GM10266 (cell line): ENCODE data around the gene C4BPB.

Experiments
- DNase-seq: peaks from one replicate; pipeline ENCODE4 v3.0.0; 2012; ENCODE audit errors: extremely low spot score
- CTCF ChIP-seq: IDR thresholded peaks from 2 replicates; pipeline ENCODE4 v1.5.1; 2012; ENCODE audit warnings: mild to moderate bottlenecking, low read depth; ENCODE audit not compliant: control insufficient read depth, insufficient read depth; ENCODE audit errors: missing control alignments

The C4BPB gene

DNA sequence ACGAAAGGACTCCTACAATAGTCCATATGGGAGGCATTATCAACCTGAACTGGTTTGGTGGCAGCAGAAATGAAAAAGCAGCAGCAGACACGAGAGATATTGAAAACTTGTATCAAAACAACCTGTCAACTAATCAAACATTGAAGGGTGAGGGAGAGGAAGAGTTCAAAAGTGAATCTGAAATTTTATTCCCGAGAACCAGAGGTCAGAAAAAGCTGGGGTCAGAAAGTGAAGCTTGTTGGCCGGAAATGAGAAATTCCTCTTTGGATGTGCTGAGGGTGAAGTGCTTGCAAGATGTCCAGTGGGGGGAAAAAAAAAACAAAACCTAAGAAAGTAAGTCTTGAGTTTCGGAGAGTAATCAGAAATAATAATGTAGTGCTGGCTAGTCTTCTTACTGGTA, 13.5 kb downstream of the C4BPB start:
- DNase-seq, result no peak
- TF ChIP-seq CTCF, result no peak

DNA sequence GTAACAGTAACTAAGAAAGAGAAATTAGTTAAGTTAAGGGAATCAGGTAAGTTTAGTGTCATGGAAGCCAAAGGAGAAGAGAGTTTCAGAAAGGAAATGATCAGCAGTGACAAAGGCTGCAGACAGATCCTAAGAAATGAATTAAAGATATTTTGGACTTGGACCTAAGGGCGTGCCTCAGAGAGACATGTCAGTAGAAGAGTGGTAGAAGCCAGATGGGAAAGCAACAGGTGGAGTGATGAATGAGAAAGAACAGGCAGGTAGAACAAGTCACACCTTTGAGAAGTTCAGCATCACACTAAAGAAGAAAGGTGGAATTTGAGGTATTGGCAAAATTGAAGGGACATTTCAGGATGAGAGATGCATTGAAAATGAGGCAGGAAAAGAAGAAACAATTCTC, 14.0 kb downstream of the C4BPB start:
- TF ChIP-seq CTCF, result no peak
- DNase-seq, result no peak

DNA sequence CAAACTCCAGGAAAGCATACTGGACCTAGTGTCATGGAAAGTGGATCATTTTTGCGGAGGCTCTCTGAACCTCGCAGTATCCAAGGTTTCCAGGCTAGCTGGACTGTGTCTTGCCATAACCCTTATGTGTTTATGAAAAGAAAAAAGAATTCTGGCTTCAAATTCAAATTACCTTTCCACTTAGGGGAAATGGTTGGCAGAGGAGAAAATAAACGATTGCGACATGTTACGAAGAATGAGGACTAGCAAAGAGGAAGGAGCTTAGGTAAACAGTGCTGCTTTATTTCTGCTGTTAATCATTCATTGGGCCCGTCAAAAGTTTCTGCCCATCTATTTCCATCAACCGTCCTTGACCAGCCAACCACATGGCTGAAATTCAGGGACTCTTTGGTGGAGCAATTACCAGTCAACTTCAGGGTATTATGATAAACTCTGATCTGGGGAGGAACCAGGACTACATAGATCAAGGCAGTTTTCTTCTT, 15.3 kb downstream of the C4BPB start, which contains the start of gene C4BPA:
TSS of gene C4BPA (plus strand) at position 342 of the 482 bp plus-strand sequence. CDS start 8,793 bp downstream, outside the sequence.
- no peak for TF ChIP-seq CTCF
- DNase-seq, result no peak

DNA sequence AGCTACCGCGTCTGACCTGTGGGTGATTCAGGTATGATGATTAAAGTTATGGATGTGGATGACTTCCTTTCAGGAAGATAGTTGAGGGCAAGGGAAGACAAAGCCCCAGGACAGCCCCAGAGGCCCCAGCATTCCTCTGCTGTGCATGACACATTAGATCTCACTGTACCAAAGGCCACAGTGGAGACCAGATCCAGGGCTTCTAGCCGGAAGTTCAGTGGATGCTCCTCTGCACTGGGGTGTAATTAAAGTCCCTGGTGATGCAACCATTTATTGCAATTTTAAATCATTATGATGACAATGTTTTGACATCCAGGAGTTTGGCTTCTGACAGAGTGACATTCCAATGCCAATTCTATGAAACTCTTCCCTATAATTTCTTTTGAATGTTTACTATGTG, 20.3 kb downstream of the C4BPB start:
- DNase-seq, result no peak
- no peak for TF ChIP-seq CTCF

- no peak for TF ChIP-seq CTCF
- DNase-seq, result no peak
Observed at GRCh38 chr1:207112616-207113296, 24.1 kb downstream of the C4BPB start.

- TF ChIP-seq CTCF, result no peak
- no peak for DNase-seq
Observed at GRCh38 chr1:207115269-207115668, 26.6 kb downstream of the C4BPB start.

DNA sequence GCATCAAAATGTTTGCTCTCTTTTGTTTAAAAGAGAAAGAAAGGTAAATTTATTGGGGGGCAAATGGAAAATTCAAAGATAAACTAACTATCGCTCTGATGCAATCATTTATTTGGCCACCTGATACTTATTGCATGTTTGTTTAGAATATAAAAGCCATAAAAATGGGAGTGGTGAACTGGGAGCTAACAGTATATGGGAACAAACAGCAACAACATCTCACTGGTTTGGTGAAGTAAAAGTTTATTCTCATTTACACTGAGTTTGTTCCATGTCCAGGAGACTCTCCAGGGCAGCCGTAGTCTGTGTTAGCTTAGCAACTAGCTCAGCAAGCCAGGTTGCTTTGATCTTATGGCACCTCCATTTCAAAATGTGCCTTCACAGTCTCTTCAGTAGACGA, 35.7 kb downstream of the C4BPB start:
- TF ChIP-seq CTCF, result no peak
- no peak for DNase-seq
